Measurements from ENCODE around the gene NKTR.

GRCh38 chr3:42640129-42640528 lies 39.6 kb downstream of the NKTR start:
- TF ChIP-seq CTCF (CRISPR knock-in tag; IDR thresholded peaks at IDR 0.05) (no peak), ELK4 (CRISPR knock-in tag; IDR thresholded peaks at IDR 0.05; ENCODE audit: borderline replicate concordance) (no peak), MNT (IDR thresholded peaks at IDR 0.05) (no peak), JUND (CRISPR knock-in tag; IDR thresholded peaks at IDR 0.05) (no peak), MAX (IDR thresholded peaks at IDR 0.05) (no peak), ZNF792 (CRISPR knock-in tag; IDR thresholded peaks at IDR 0.05) (no peak), REST (IDR thresholded peaks at IDR 0.05; ENCODE audit: borderline replicate concordance in 1 of 2, low read depth in 1 of 2, low read length in 2 of 2) (no peak), BHLHE40 (IDR thresholded peaks at IDR 0.05; ENCODE audit: low read length) (no peak), EEA1 (CRISPR knock-in tag; IDR thresholded peaks at IDR 0.05; ENCODE audit: borderline replicate concordance) (no peak), ZNF562 (CRISPR knock-in tag; IDR thresholded peaks at IDR 0.05; ENCODE audit: borderline replicate concordance) (no peak), MYC (CRISPR knock-in tag; IDR thresholded peaks at IDR 0.05; ENCODE audit: borderline replicate concordance) (no peak)
